HG02798 (cell line): Measurements from ENCODE around the gene TMEM266.

Source experiments
- ATAC-seq: cut with Tn5 transposase; IDR thresholded peaks from one replicate; pipeline ENCODE4 v1.9.1; 2021; ENCODE audit warnings: mild to moderate bottlenecking; ENCODE audit not compliant: unreplicated experiment, poor library complexity

TMEM266 gene

DNA sequence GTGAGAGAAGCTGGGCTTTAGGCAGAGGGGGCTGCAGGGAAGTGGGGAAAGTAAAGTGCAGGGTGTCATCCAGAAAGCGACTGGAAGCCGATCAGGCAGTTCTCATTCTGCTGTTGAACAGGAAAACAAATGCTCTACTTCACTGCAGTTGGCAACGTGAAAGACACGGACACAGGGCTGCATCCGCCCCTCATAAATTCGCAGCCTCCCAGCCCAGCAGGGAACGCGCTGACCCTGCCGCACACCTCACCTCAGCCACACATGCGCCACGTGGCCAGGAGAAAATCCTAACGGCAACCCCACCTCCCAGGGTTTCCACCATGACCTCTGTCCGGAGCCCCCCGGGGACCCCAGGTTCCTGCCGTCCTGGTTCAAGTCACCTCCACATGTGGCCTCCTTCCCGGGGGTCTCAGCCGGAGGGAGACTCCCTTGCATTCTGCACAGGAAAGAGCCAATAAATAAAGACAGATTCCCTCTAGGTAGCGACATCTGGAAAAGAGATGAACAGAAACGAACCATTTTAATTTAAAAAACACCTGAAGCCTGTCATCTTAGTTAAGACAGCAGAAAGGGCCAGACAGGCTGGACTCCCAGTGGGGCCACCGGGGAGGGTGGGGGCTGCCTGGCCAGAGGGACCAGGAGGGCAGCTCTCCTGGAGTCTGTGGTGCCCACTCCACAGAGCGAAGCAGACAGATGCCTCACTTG lies 118.7 kb downstream of the TMEM266 start:
- no peak for ATAC-seq

- no peak for ATAC-seq
Observed at GRCh38 chr15:76179023-76179422, 119.2 kb downstream of the TMEM266 start.

DNA sequence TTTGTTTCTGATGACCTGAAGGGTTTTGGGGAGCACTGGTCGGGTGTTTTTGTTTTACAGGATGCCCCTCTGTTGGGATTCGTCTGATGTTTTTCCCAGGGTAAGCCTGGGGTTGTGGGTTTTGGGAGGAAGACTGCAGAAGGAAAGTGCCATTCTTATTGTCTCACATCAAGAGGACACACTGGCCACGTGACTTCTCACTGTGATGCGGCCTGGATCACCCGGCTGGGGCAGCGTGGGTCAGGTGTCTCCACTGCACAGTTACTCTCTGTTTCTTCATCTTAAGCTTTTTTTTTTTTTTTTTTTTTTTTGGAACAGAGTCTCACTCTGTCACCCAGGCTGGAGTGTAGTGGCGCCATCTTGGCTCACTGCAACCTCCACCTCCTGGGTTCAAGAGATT lies 120.5 kb downstream of the TMEM266 start:
- ATAC-seq, result no peak

GRCh38 chr15:76181705-76182107 lies 121.9 kb downstream of the TMEM266 start:
- ATAC-seq, result peak; percentile 80

- no peak for ATAC-seq
Observed at GRCh38 chr15:76183930-76184649, 124.3 kb downstream of the TMEM266 start.

DNA sequence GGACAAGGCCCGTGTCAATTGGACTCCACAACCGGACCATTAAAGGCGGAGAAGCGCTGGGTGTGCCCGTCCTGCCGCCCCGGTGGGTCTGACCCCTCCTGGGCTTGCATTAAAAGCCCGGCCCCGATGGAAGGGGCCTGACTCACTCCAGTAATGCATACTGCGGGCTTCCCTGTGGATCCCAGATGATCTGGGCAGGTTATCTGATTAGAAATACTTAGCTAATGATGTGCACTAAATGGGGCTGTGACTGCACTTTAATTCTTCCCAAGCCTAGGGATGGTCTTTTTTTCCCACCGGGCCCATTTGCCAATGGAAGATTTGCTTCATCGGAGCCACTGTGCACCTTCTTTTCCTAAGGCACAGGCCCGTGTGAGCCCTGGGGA lies 124.9 kb downstream of the TMEM266 start:
- ATAC-seq, result no peak

GRCh38 chr15:76185716-76186115 lies 125.9 kb downstream of the TMEM266 start:
- no peak for ATAC-seq

DNA sequence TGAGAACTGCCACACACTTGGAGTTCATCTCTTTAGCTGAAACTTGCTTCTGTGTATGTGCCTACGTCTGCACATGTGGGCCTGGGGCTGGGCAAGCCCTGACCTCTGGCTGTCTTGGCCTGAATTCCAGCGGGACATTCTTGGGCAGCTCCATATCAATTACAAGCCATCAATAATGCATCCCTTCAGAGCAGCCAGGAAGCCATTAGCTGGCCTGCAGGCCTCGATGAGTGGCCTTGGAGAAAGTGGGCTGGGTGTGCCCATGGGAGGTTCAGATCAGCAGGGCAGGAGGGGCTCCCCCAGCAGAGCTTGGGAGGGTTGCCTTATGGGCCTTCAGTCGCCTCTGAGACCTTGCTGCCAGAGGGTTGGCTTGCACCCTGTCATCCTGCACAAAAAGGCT lies 127.4 kb downstream of the TMEM266 start:
- no peak for ATAC-seq

DNA sequence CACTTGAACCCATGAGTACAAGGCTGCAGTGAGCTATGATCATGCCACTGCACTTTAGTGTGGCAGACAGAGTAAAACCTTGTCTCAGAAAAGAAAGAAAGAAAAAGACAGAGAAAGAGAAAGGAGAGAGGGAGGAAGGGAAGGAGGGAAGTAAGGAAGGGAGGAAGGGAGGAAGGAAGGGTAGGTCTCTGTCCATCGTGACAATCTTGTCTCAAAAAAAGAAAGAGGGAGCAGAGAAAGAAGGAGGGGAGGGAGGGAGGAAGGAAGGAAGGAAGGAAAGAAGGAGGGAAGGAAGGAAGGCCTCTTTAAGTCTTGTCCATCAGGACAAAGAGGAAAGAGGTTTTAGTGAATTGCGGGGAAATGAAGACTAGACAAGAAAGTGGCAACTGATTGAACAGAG lies 129.3 kb downstream of the TMEM266 start:
- no peak for ATAC-seq

GRCh38 chr15:76190070-76190564 lies 130.3 kb downstream of the TMEM266 start:
- ATAC-seq, result no peak

DNA sequence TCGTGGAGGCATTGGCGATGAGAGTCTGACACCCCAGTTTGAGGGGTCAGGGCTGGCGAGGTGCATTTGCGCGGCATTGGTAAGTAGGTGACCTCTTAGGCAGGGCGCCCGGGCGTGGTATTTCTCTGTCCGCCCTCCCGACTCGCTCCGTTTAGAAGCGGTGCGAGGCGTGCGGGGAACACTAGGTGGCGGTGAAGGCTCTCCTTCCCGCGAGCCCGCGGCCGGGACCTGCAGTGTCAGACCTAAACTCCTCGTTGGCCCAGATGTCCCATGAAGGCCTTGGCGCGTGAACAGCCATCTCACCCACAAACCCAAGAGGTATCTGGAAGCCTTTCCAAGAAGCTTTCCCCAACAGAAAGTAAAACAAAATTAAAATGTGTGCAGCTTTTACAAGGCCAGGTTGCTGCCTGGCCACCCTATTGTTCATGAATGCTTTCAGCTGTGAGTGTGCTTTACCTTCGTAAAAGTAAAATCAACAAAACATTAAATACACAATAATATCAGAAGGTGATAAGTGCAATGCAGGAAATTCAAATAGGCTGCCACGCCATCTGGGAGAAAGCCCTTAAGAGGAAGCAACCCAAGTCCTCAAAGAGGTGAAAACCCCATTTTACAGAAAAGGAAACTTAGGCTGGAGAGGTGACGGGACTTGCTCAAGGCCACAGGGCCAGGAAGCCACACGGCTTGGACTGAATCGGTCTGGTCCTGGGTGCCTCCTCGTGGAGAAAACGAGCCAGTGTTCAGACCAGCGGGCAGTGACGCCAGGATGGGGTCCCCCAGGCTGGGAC lies 131.2 kb downstream of the TMEM266 start:
- peak; percentile 88 for ATAC-seq

DNA sequence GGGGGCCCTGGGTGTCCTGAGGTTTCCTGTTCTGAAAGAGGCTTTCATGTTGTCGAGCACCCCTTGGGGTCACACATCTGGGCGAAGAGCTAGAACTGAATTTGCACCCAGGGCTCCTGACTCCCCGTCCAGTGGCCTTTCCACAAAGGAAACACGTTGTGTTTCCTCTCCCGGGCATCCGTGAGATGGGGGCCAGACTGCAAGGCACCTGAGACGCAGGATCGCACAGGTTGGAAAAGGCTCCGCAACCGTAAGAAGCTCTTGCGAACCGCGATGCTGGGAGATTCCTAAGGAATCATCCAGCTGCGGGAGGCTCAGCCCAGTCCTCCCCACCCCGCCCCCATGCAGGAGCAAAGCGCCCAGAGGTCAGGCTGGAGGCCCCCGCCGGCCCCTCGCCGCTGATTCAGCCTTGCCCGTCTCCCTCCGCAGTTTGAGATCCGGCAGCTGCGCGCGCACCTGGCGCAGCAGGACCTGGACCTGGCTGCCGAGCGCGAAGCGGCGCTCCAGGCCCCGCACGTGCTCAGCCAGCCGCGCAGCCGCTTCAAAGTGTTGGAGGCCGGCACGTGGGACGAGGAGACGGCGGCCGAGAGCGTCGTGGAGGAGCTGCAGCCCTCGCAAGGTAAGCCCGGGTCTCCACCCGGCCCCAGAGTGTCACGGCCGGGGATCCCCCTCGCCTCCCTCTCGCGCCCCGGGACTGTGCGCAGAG lies 131.9 kb downstream of the TMEM266 start:
- ATAC-seq, result no peak

DNA sequence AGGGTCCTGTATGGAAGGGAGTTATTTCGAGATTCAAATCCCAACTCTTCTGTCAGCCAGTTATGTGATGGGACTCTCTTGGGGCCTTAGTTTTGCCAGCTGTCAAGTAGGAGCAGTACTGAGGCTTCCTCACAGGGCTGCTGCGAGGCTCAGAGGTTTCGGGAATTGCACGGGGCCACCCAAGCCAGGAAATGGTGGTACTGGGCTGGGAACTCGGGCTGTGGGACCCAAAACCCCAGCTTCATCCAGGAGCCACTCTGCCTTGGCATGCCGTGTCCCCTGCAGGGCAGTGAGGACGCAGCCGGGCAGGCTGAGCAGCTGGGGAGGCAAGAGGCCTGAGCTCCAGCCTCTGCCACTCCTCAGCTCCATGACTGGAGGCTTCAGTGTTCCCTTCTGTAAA lies 132.9 kb downstream of the TMEM266 start:
- no peak for ATAC-seq

DNA sequence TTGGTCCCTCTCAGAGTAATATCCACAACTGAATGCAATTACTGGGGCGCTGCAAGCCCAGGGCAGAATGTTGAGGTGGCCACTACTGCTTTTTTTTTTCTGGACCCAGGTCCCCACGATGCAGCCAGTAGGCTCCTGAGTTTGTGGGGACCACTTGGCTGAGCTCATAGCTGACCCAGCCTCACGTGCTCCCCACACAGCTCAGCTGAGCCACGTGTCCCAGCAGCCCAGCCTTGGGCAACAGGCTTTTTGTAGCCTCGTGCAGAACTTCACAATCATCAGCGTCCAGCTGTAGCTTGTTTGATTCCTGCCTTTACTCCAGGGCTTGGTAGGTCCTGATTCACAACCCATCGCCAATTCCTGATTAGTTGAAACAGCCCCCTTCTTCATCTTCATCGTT lies 134.1 kb downstream of the TMEM266 start:
- no peak for ATAC-seq

DNA sequence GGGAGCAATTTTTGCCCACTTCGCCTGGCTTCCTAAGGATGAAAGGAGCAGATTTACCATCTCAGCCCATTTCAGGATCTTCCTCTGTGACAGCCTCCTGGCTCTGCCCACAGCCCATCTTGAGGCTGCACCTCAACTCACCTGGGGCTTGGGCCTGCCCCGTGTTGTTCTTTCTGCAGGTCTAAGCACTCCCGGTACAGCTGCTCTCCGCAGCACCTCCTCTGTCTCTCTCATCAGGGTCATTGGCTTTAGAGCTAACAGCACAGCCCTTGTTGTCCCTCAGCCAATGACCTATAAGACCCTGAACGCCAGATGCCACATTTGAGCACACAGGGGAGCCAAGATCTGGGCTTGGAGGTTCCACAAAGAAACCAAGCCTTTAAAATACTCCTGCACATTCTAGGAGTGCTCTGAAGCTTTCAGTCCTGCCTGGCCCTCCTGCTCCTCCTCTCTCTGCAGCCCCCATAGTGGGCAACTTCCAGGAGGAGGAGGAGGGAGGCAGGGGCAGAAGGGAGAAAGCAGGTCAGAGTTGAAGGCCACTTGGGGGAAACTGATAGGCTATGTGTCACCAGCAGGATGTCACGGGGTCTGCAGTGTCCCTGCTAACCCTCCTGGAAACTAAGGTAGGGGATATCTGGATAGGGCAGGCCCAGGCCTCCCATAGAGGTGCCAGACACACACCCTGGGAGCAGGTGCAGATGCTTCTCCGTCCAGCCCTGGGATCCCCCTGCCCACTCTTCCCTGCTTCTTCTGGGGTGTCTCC lies 135.9 kb downstream of the TMEM266 start:
- ATAC-seq, result no peak

DNA sequence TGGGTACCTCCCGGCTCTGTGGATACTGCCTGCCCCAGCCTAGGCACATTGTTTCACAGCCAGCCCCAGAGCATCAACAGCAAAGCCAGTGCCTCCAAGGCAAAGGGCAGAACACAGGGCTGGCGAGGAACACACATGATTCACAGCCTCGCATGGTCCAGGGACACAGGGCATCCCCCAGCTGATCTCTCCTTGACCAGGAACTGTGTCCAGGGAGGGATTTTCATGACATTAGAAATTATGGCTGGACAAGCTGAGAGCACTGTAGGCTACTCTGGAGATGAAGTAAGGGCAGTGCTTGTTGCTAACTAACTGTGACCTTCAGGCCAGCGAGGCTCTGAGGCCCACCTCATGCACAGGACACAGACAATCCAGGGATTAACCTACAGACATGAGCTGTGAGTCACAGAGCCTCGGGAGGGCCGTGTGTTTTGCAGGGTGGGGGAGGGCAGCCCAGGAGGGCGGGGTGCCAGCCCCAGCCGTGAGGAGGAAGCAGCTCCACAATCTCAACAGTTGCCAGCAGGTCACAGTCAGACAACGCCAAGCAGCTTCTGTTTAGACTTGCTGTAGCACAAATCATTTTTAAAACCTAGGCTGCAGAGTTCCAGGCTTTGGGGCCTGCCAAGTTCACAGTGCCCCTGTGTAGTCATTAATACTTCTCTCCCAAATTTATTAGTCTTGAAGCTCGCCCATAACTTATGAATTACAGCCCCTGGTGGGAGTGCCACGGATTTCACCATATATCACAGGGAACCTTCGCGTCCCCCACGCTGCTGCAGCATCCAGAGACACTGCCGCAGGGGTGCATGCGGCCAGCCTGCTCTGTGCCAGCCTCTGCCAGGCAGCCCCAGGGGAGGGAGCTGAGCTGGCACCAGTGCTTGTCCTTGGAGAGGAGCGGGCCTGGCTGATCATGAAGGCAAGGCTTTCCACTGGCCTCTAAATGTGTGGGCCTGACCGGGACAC lies 136.8 kb downstream of the TMEM266 start:
- ATAC-seq, result no peak

GRCh38 chr15:76197703-76198455 lies 138.1 kb downstream of the TMEM266 start:
- ATAC-seq, result no peak
